AG10803 (cell line): Measurements from ENCODE around the gene NCKAP5.
A peak's percentile ranks its signal among the peaks of the same experiment; 100 is the strongest.

ENCODE experiments used
- DNase-seq: peaks from one replicate; pipeline ENCODE4 v3.0.0; 2010; ENCODE audit warnings: low read depth
- H3K4me3 ChIP-seq: 2 replicates; pipeline ENCODE4 v1.5.1; 2011; ENCODE audit warnings: mild to moderate bottlenecking, low read length, control low read depth
- CTCF ChIP-seq: conservative IDR thresholded peaks from 2 replicates; pipeline ENCODE4 v1.5.1; 2011; ENCODE audit warnings: mild to moderate bottlenecking, low read length, control low read depth, inconsistent platforms

Gene NCKAP5

DNA sequence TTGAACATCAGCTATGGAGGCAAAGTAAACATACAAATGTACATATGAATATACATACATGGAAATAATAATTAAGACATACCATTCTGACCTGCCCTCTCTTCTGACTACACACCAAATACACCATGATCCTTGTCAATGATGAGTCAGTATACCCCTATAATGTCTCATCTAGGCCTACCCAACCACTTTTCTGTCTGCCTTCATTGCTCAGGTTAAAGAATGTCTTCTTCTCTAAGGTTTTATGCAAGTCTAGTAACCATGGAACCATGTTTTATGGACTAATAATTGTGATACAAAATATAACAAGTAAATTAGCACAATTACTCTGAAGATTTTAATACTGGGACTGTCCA, 128.7 kb downstream of the NCKAP5 start:
- no peak overlapping the region for H3K4me3 ChIP-seq
- no peak for DNase-seq
- no peak for TF ChIP-seq CTCF

- H3K4me3 ChIP-seq, result no peak overlapping the region
- DNase-seq, result no peak
- no peak for TF ChIP-seq CTCF
These were observed 129.3 kb downstream of the NCKAP5 start for GRCh38 chr2:133438848-133439564.

DNA sequence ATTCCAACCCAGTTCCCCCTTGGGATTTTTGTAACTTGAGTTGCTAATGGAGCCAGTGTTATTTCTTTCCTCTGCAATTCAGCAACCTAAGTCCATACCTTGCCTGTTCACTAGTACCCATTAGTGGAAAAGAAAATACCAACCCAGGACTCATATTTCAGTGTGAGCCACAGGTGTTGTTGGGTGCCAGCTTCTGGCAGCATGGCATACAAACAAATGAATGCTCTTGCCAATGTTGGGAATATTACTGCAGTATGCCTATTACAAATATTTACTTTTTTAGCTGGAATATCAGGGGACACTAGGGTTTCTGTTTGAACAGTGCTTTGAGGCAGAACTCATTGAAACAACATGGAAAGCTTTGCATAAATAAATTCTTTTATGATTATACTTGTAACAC, 130.2 kb downstream of the NCKAP5 start:
- no peak for DNase-seq
- TF ChIP-seq CTCF, result no peak
- no peak overlapping the region for H3K4me3 ChIP-seq

- no peak for TF ChIP-seq CTCF
- no peak for DNase-seq
- no peak overlapping the region for H3K4me3 ChIP-seq
These were observed 130.8 kb downstream of the NCKAP5 start for GRCh38 chr2:133437492-133437891.

GRCh38 chr2:133434959-133435668, 133.1 kb downstream of the NCKAP5 start:
- TF ChIP-seq CTCF, result no peak
- DNase-seq, result peak; percentile 24
- H3K4me3 ChIP-seq, result no peak overlapping the region

GRCh38 chr2:133433455-133434451, 134.5 kb downstream of the NCKAP5 start:
- TF ChIP-seq CTCF, result no peak
- H3K4me3 ChIP-seq, result no peak overlapping the region
- DNase-seq, result peak; percentile 29
